Forelimb muscle (tissue), 1 donor: ENCODE data around the gene CYRIA. TPM values are rescaled to one million over a fixed set of nuclear protein-coding genes. Genes with fewer than 3 reads are reported as not detected.

Experiments
- DNase-seq: peaks from one replicate; pipeline ENCODE4 v3.0.0-alpha.2; 2013; ENCODE audit warnings: low read depth
- polyA plus RNA-seq: library from polyadenylated mRNA; unstranded; fragments of 120-200 nt; gene quantifications from one replicate; pipeline ENCODE4 v1.2.1, GENCODE V29; 2013; ENCODE audit not compliant: insufficient read length

Gene CYRIA
- polyA plus RNA-seq, result 5.4 TPM

DNA sequence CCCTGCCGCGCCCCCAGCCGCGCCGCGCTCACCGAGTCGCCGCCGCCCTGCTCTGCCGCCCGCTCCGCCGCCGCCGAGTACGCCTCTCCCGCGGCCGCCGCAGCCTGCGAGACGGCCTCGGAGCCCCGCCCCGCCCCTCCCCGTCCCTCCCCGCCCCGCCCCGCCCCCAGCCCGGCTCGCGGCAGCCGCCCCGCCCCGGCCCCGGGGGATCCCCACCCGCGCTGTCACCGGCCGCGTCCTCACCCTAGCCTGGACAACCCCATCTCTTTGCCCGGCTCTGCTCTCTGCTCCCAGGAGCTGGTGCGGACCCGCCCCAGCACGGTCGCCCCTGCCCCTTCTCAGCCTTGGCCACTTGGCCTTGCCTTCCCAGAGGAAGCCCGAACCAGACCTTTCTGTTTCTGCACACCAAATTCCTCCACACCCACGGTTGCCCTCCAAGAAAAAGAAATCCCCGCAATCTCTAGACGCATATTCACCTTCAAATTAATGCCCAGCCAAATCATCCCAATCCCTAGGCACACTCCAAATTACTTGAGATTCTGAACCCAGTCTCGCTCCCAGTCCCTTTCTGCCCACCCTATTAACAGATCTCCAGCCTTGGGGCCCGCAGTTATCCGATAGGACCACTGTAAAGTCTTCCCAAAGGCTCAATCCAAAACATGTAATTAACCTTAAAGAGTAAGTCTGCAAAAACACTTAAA, at the start of gene CYRIA:
Gene CYRIA (minus strand): TSS at position 87 of the 701 bp plus-strand sequence. CDS start 77,715 bp downstream, outside the sequence.
- DNase-seq, result no peak

DNA sequence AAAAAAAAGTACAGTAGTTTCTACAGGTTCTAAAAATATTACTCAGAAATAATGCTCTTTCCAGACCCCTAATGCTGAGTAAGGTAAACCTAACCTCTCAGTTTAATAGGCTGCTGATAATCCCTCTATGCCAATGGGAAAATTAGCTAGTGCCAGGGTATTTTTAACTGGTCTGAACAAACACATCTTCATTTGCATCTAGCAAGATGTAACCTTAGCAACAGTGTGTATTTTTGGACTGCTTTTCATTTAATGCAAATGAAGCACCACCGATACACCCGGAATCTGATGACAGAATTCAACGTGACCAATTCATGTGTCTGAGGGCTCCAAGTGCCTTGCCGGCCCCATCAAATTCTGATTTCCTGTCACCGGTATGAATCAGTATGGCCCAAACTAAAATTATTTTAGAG, 47.4 kb upstream of the CYRIA start:
- DNase-seq, result no peak

DNA sequence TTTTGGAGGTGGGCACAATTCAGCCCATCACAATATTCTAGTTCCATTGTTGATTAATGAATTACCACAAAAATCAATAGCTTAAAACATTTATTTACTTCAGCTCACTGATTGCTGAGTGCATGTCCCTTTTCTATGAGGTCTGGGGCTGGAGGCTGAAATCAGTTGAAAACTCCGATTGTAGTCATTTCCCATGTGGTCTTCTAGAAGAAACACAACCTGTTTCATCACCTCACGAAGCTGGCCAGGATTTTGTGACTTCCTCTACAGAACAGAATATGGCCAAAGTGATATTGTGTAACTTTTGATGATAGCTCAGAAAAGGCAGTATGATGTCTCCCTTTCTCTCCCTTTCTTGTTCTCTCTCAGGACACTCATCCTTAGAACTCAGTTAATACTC, 44.1 kb upstream of the CYRIA start:
- DNase-seq, result no peak

DNA sequence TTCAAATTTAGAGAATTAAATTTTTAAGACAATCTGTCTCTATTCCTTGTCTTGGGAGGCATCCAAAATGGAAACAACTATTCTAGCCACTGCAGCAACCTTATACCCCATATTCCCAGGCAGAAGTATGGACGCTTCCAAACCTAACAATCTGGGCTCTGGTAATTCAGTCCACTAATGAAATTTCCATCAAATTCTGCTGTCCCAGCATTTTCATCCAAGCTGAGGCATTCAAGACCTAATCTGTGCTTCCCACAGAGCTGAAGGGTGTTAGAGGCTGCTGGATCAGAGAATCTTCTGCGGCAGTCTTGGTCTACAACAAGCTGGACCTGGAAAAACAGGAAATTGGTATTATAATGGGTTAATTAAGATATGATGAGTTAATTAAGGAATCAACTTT, 42.5 kb upstream of the CYRIA start:
- no peak for DNase-seq

GRCh38 chr2:16707014-16707623, 41.5 kb upstream of the CYRIA start:
- no peak for DNase-seq

- DNase-seq, result no peak
These were observed 35.1 kb upstream of the CYRIA start for GRCh38 chr2:16700551-16701259.

GRCh38 chr2:16693854-16694253, 28.2 kb upstream of the CYRIA start:
- DNase-seq, result no peak

DNA sequence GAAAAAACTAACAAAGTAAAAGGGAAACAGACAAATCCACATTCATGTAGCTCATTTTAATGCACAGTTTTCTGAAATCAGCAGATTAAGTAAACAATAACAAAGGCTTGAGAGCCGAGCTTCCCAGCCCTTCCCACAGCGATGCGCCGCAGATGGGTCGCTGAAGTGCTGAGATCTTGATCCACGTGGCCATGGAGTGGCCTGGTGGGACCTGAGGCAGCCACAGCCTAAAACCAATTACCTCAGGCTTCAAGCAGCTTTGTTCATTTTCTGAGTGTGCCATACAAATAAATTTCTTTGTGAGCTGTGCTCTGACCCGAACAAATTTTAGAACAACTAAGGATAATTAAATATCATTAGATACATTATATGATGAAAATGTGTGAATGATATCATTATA, 25.6 kb upstream of the CYRIA start:
- no peak for DNase-seq

- DNase-seq, result no peak
These were observed 22.3 kb upstream of the CYRIA start for GRCh38 chr2:16687955-16688354.

DNA sequence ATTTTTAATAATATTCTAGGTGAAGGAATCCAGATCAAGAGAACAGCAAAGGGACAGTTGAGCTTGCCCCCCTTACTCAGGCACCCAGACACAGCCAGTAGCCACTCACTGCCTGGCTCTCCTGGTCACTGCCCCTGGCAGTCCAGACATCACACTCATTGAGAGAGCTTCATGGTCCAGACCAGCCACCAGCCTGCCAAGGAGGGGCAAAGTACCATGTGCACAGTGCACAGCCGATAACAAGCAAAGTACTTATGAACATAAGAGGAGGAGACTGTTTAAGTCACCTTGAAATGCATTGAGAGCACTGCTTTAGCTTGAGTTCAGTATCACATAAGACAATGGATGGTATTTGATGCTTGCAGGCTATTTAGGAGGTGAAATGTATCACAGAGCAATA, 21.6 kb upstream of the CYRIA start:
- no peak for DNase-seq

DNA sequence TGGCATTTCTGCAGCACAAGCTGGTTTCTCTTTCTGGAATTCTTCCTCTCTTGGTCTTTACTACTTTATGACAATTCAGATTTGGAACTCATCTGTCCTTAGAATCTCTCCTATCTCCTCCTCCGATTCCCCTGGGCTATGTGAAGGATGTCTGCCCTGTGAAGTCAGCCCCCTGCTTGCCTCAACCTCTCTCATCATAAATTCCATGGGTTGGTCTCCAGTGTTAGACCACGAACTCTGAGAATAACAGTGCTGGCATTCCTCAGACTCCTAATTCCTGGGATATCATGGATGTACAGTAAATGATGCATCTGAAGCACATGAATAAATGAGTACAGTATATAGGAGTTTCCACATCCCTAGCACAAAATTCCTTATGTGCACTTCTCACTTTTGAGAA, 21.0 kb upstream of the CYRIA start:
- DNase-seq, result no peak

GRCh38 chr2:16685340-16685715, 19.7 kb upstream of the CYRIA start:
- DNase-seq, result no peak

DNA sequence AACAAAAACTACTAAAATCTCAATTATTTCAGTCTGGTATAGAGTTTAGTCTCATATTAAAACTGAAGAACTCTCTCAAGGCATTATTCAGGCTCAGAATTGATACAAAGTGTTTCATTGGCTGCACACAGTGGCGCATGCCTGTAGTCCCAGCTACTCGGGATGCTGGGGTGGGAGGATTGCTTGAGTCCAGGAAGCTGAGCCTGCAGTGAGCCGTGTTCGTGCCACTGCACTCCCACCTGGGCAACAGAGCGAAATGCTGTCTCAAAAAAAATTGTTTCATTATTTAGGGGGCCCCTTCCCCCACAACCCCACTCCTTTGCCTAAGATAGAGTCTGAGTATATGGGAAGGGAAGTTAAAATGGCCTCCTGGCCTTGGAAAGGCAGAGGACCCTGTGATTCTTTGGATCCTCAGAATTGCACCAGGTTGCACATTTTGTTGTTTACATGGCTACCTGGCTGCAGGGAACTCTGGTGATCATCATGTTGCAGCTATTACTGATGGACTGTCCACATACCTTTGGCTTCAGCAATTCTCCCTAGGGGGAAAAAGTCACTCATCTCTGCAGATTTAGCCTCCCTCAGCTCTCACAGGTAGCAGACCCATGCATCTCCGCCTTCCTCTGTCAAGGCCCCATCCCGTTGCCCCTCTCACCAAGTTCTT, 19.2 kb upstream of the CYRIA start:
- no peak for DNase-seq

DNA sequence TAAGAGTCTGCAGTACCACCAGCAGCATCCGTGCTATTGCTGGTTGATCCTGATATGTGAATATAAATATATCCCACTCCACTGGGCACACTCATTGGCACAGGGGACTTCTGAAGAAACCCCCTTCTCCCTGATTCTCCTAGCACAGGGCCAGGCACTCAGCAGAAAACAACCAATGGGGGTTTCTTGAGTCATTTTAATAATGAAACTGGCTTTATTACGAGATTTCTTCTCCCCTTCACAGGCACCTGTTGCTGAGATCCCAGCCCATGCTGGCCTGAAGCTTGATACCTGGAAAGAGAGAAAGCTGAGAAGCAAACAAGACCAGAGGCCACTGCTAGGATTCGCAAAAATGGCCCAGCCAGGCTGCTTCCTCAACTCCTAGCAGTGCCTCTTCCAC, 17.9 kb upstream of the CYRIA start:
- DNase-seq, result no peak

- DNase-seq, result no peak
These were observed 16.9 kb upstream of the CYRIA start for GRCh38 chr2:16682431-16683118.

DNA sequence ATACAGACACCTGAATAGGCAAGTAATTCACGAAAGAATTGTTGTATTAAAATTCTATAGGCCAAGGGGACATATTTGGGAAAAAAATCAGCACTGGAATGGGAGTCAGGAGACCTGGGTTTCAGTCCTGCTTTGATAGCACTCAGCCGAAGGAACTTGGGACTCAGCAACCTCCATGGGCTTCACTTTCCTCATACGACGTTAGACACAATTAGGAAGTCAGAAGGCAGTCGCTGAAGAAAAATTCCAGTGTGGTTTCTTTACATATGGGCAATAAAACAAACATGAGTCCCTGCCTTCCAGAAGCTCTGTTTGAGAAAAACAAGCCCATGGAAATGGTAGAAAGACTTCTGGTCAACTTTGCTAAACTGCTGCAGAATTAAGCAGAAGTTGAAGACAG, 15.1 kb upstream of the CYRIA start:
- no peak for DNase-seq

GRCh38 chr2:16680304-16680703, 14.7 kb upstream of the CYRIA start:
- DNase-seq, result no peak

DNA sequence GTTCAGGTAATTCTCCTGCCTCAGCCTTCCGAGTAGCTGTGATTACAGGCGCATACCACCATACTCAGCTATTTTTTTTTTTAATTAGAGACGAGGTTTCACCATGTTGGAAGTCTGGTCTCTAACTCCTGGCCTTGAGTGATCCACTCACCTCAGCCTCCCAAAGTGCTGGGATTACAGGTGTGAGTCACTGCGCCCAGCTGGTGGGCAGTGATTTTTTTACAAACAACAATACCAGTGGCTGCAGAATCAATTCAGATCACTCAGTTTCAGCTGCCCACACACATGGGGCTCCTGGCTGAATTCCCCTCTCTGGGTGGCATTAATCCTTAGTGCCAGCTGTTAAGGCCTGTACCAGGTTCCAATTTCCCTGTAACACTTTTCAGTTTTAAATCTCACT, 13.3 kb upstream of the CYRIA start:
- DNase-seq, result no peak

DNA sequence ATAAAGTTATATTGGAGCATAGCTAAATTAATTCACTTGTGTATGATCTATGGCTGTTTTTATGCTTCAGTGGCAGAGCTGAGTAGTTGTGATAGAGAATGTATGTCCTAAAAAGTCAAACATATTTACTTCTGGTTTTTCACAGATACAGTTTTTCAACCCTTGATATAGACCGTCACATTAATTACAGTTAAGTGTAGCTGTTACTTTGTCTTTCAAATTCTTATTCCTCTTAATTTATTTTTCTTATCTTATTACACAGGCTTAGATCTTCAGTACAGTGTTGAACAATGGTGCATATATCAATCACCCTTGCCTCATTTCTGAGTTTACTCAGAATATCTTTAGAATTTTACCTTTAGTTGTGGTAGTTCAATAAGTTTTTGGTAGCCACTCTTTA, 12.2 kb upstream of the CYRIA start:
- no peak for DNase-seq

DNA sequence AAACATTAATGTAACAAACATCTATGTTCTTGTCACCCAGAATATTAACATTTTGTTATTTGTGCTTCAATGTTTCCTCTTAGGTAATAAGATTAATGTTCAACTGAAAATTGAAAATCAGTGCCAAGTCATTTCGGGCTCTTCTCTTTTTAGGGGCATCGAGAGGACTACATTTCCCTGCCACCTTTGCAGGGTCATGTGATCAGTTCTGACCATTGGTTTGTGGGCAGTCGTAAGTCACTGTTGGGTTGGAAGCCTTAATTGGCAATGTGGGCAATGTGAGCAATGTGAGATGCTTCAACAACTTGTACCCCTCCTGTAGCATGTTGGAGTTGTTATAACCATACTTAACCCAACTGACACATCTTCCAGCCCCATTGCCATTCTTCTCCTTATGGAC, 10.1 kb upstream of the CYRIA start:
- DNase-seq, result no peak

DNA sequence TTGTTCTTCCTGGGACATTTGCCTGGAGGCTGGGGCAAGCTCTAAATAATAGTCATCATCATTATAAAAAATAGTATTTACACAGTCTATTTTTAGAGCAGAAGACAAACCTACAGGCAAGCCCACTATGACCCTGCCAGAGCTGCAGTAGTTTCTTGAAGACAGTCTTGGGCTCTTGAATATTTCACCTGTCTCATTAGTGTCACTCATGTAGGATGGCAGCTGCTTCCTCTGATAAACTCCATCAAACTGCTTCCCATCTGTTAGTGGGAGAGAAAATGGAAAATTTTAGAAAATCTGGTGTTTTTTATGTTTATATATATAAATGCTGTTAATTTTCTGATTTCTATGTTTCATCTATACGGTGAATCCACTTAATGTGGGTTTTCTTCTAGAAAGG, 8.5 kb upstream of the CYRIA start:
- no peak for DNase-seq

GRCh38 chr2:16671760-16672159, 6.1 kb upstream of the CYRIA start:
- no peak for DNase-seq
